B cell (primary cell): ENCODE results near the gene USP30. TPM values are rescaled to one million over a fixed set of nuclear protein-coding genes. Genes with fewer than 3 reads are reported as not detected.
A peak's percentile ranks its signal among the peaks of the same experiment; 100 is the strongest.

Experiments used
- ATAC-seq: fragments of 200-7000 bp; cut with Tn5 transposase; one replicate; pipeline ENCODE4 v1.10.0; 2021; ENCODE audit warnings: low read depth, mild to moderate bottlenecking, moderate number of reproducible peaks, moderate library complexity
- CTCF ChIA-PET: fragments of 350-600 bp; sonication (Branson Sonifier 250); formaldehyde crosslinking; loops from one replicate; lab custom pipeline; 2021; ENCODE audit warnings: antibody characterized with exemption, inconsistent platforms; lab: Charles Lee
- POLR2A ChIA-PET: fragments of 350-600 bp; sonication (Branson Sonifier 250); formaldehyde crosslinking; loops from one replicate; lab custom pipeline; 2021; ENCODE audit warnings: antibody characterized with exemption; lab: Charles Lee
- DNase-seq: peaks from one replicate; pipeline ENCODE4 v3.0.0; 2013
- H2AFZ ChIP-seq: 2 replicates; pipeline ENCODE4 v1.6.1; 2012; ENCODE audit warnings: mild to moderate bottlenecking, low read depth, low read length; ENCODE audit not compliant: insufficient read depth, poor library complexity, severe bottlenecking
- H3K27ac ChIP-seq, 2 donors: 1 replicate in 1 of 2; 2 replicates in 1 of 2; pipeline ENCODE4 v1.5.1; 2012 to 2013; ENCODE audit warnings: low read length in 2 of 2, mild to moderate bottlenecking in 2 of 2, moderate library complexity in 1 of 2
- H3K27me3 ChIP-seq, 4 experiments: fragments of 200-600 bp in 1 of 4; sonication (generic) in 1 of 4; replicated peaks in 1 of 4; 1 replicate in 2 of 4; 2 replicates in 2 of 4; pipeline versions ENCODE4 v1.6.1 to v1.7.0; 2013 to 2016; ENCODE audit warnings: low read length in 3 of 4, mild to moderate bottlenecking in 2 of 4, mixed read lengths in 1 of 4, moderate library complexity in 1 of 4; ENCODE audit not compliant: insufficient read depth in 4 of 4, control insufficient read depth in 3 of 4; ENCODE audit errors: control extremely low read depth in 1 of 4
- H3K36me3 ChIP-seq, 2 experiments: replicated peaks in 1 of 2; 1 replicate in 1 of 2; 2 replicates in 1 of 2; pipeline versions ENCODE4 v1.6.1 to v1.7.1; 2013; ENCODE audit warnings: low read length in 1 of 2; ENCODE audit not compliant: insufficient read depth in 2 of 2, control insufficient read depth in 1 of 2; ENCODE audit errors: control extremely low read depth in 1 of 2, extremely low read depth in 1 of 2
- H3K4me1 ChIP-seq, 2 donors: fragments of 200-600 bp in 1 of 2; sonication (generic) in 1 of 2; 1 replicate in 1 of 2; 2 replicates in 1 of 2; pipeline versions ENCODE4 v1.5.1 to v1.6.1; 2013 to 2017; ENCODE audit warnings: low read length in 2 of 2; ENCODE audit not compliant: control insufficient read depth in 2 of 2, insufficient read depth in 2 of 2
- H3K4me2 ChIP-seq: replicated peaks from 2 replicates; pipeline ENCODE3; 2012; ENCODE audit warnings: mild to moderate bottlenecking, low read depth, low read length; ENCODE audit not compliant: poor library complexity, severe bottlenecking
- H3K4me3 ChIP-seq, 5 experiments: fragments of 200-600 bp in 1 of 5; sonication (generic) in 1 of 5; 1 replicate in 3 of 5; 2 replicates in 2 of 5; pipeline versions ENCODE4 v1.5.1 to v1.7.0; 2011 to 2016; ENCODE audit warnings: low read length in 4 of 5, mild to moderate bottlenecking in 4 of 5, low read depth in 2 of 5, control low read depth in 1 of 5, moderate library complexity in 1 of 5; ENCODE audit not compliant: insufficient read depth in 1 of 5; ENCODE audit errors: control extremely low read depth in 1 of 5, extremely low read depth in 1 of 5
- H3K79me2 ChIP-seq: fragments of 200-600 bp; sonication (generic); one replicate; pipeline ENCODE4 v1.6.0; 2016; ENCODE audit warnings: low read length; ENCODE audit not compliant: control insufficient read depth, insufficient read depth
- H3K9ac ChIP-seq: fragments of 200-600 bp; sonication (generic); 2 replicates; pipeline ENCODE4 v1.6.1; 2017; ENCODE audit warnings: mild to moderate bottlenecking, low read length, moderate library complexity
- H3K9me3 ChIP-seq, 3 donors: one replicate each; pipeline versions ENCODE4 v1.6.1 to v1.7.1; 2013; ENCODE audit warnings: low read length in 2 of 3; ENCODE audit not compliant: control insufficient read depth in 2 of 3, insufficient read depth in 1 of 3; ENCODE audit errors: control extremely low read depth in 1 of 3
- H4K20me1 ChIP-seq: 2 replicates; pipeline ENCODE4 v1.6.0; 2012; ENCODE audit warnings: mild to moderate bottlenecking, low read length; ENCODE audit not compliant: insufficient read depth, control insufficient read depth, poor library complexity, severe bottlenecking
- H3K27ac Mint-ChIP-seq: one replicate; pipeline ENCODE4 v1.8.0; 2021; ENCODE audit warnings: mixed read lengths
- H3K27me3 Mint-ChIP-seq: one replicate; pipeline ENCODE4 v1.8.0; 2021; ENCODE audit warnings: mixed read lengths
- H3K4me1 Mint-ChIP-seq: one replicate; pipeline ENCODE4 v1.8.0; 2021; ENCODE audit warnings: mixed read lengths
- H3K4me3 Mint-ChIP-seq: one replicate; pipeline ENCODE4 v1.8.0; 2021; ENCODE audit warnings: mixed read lengths
- H3K9me3 Mint-ChIP-seq: one replicate; pipeline ENCODE4 v1.8.0; 2022; ENCODE audit warnings: mixed read lengths; ENCODE audit not compliant: insufficient read depth
- EZH2 ChIP-seq: IDR thresholded peaks from 2 replicates; pipeline ENCODE4 v1.6.1; 2012; ENCODE audit warnings: borderline replicate concordance, low read depth, mild to moderate bottlenecking, moderate library complexity, low read length; ENCODE audit not compliant: insufficient read depth, poor library complexity, severe bottlenecking
- WGBS: methylation state at CpG from one replicate; pipeline ENCODE4 v1.1.5; 2013; ENCODE audit warnings: missing lambda C conversion rate; ENCODE audit not compliant: insufficient coverage; 5-methylcytosine and 5-hydroxymethylcytosine counted together
- intact Hi-C: fragments of 100-400 bp; cut with micrococcal nuclease; formaldehyde crosslinking; loops from one replicate; pipeline ENCODE4 v1.10.0; 2022
- polyA plus RNA-seq: library from polyadenylated mRNA; depleted of rRNA; stranded (reverse); fragments of >200 nt; gene quantifications from 2 replicates; pipeline ENCODE4 v1.2.3, GENCODE V29; 2012
- total RNA-seq, 2 donors: library from RNA; stranded (reverse); fragments of 120-200 nt in 1 of 2; gene quantifications; 1 replicate in 1 of 2; 2 replicates in 1 of 2; pipeline versions ENCODE4 v1.2.3 to v1.2.4, GENCODE V29; 2013 to 2022
- TF ChIP-seq, protein P1 (sequence below): fragments of 200-600 bp; IDR thresholded peaks from one replicate; pipeline ENCODE4 v1.8.0; 2022; ENCODE audit warnings: antibody characterized with exemption, mild to moderate bottlenecking

The USP30 gene
- total and polyA plus RNA-seq, 2 donors (not counting 1 experiment from before 2014, with no cell fraction given): 7.2 to 32.5 TPM

DNA sequence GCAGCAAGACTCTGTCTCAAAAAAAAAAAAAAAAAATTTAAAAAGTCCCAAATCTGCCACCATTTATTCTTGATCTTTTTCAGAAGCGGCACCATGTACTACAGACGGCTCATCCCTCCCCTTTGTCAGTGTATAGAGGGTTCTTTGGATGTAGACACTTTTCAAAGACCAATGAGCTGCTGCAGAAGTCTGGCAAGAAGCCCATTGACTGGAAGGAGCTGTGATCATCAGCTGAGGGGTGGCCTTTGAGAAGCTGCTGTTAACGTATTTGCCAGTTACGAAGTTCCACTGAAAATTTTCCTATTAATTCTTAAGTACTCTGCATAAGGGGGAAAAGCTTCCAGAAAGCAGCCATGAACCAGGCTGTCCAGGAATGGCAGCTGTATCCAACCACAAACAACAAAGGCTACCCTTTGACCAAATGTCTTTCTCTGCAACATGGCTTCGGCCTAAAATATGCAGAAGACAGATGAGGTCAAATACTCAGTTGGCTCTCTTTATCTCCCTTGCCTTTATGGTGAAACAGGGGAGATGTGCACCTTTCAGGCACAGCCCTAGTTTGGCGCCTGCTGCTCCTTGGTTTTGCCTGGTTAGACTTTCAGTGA is 57.5 kb downstream of the USP30 start:
- Histone ChIP-seq H3K27me3 (no peaks in the 10 kb centered on the region), H3K9ac (no peak overlapping the region), H3K4me2 (no peak overlapping the region), H3K27ac (no peak overlapping the region), H3K4me1 (peaks cover 0 to 3% of the 10 kb centered on the region in 2 donors), H3K36me3 (peaks cover 0 to 23% of the 10 kb centered on the region in 2 experiments), H3K79me2 (no peaks in the 10 kb centered on the region), H2AFZ (no peak overlapping the region), H3K4me3 (no peak overlapping the region), H3K9me3 (no peaks in the 10 kb centered on the region), H4K20me1 (no peaks in the 10 kb centered on the region)
- no peak for ATAC-seq
- POLR2A ChIA-PET: no interaction called here
- intact Hi-C loops: no loop called here
- no peak overlapping the region for H3K4me3 Mint-ChIP-seq
- CTCF ChIA-PET: interaction anchor here (0.6 to 1.2 kb wide), 3 partner anchors 9 to 284 kb away, joined by 3 to 4 read pairs (median 3); no protein-coding TSS in a partner anchor
- TF ChIP-seq, protein P1, sequence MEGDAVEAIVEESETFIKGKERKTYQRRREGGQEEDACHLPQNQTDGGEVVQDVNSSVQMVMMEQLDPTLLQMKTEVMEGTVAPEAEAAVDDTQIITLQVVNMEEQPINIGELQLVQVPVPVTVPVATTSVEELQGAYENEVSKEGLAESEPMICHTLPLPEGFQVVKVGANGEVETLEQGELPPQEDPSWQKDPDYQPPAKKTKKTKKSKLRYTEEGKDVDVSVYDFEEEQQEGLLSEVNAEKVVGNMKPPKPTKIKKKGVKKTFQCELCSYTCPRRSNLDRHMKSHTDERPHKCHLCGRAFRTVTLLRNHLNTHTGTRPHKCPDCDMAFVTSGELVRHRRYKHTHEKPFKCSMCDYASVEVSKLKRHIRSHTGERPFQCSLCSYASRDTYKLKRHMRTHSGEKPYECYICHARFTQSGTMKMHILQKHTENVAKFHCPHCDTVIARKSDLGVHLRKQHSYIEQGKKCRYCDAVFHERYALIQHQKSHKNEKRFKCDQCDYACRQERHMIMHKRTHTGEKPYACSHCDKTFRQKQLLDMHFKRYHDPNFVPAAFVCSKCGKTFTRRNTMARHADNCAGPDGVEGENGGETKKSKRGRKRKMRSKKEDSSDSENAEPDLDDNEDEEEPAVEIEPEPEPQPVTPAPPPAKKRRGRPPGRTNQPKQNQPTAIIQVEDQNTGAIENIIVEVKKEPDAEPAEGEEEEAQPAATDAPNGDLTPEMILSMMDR: no peak
- TF ChIP-seq EZH2: no peak
- WGBS: 100% methylated on average over 2 of the region's 6 CpGs
- no peaks in the 10 kb centered on the region for H3K27me3 Mint-ChIP-seq
- H3K4me1 Mint-ChIP-seq: peaks cover 7% of the 10 kb centered on the region
- DNase-seq: no peak
- no peaks in the 10 kb centered on the region for H3K9me3 Mint-ChIP-seq
- no peak overlapping the region for H3K27ac Mint-ChIP-seq

DNA sequence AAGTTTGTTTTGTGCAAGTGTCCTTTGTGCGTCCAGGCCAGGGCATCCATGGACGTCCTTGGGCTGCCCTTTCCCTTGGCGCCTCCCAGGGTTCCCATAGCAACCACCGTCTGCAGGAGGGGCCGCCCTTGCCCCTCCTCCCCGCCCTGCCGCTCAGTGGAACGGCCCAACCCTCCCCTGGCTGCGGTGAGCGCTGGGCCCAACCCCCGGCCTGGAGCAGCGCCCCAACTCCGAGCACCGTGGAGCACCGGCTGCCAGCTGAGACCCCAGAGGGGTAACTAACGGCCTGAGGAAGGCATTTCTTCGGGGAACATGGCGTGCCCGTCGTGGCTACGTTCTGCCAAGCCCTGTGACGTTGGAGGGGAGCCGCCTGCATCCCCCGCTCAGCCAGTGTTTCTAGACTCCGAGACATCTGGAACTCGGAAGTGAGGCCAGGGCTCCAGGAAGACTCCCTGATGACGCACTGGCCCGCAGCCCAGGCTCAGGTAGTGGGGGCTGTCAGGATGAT is 58.7 kb downstream of the USP30 start:
- Histone ChIP-seq H3K9me3 (no peaks in the 10 kb centered on the region), H3K4me2 (peak overlapping the region; percentile 76), H3K79me2 (no peaks in the 10 kb centered on the region), H3K36me3 (peaks cover 0 to 11% of the 10 kb centered on the region in 2 experiments), H2AFZ (peak overlapping the region; percentile 83), H3K27ac (peak overlapping the region in 1 of 2 donors; percentile 59), H4K20me1 (no peaks in the 10 kb centered on the region), H3K4me1 (peaks cover 0 to 3% of the 10 kb centered on the region in 2 donors), H3K9ac (peak overlapping the region; percentile 67), H3K4me3 (peak overlapping the region in 4 of 5 experiments; percentile 50 to 62 (median 58)), H3K27me3 (no peaks in the 10 kb centered on the region)
- WGBS: 15% methylated on average over 24 of the region's 28 CpGs
- ATAC-seq (peak; percentile 85), DNase-seq (peak; percentile 61)
- intact Hi-C loops: loop anchor here (1.0 kb wide), 1 partner anchor 18 kb away; the partner anchor contains the start of gene ALKBH2
- TF ChIP-seq, protein P1: no peak
- no peak for TF ChIP-seq EZH2
- Mint-ChIP-seq H3K9me3 (no peaks in the 10 kb centered on the region), H3K4me1 (peaks cover 10% of the 10 kb centered on the region), H3K27ac (peak overlapping the region; percentile 73), H3K4me3 (peak overlapping the region; percentile 81), H3K27me3 (no peaks in the 10 kb centered on the region)
- POLR2A ChIA-PET: no interaction called here
- CTCF ChIA-PET: interaction anchor here (1.0 to 4.0 kb wide), 12 partner anchors 11 to 283 kb away, joined by 3 to 25 read pairs (median 4); no protein-coding TSS in a partner anchor
